ENCODE data around the gene TRAT1.

The TRAT1 gene

GRCh38 chr3:108861401-108861800, 38.8 kb downstream of the TRAT1 start:
- DNase-seq (ENCODE audit: low read depth in 2 of 2): no peak

GRCh38 chr3:108862865-108863798, 40.5 kb downstream of the TRAT1 start:
- no peak for DNase-seq (ENCODE audit: low read depth in 2 of 2)

GRCh38 chr3:108863799-108864135, 41.2 kb downstream of the TRAT1 start:
- no peak for DNase-seq (ENCODE audit: low read depth in 2 of 2)

- no peak for DNase-seq (ENCODE audit: low read depth in 2 of 2)
These were observed 55.3 kb downstream of the TRAT1 start for GRCh38 chr3:108877901-108878300.

- DNase-seq (ENCODE audit: low read depth in 2 of 2): no peak
These were observed 57.3 kb downstream of the TRAT1 start for GRCh38 chr3:108879915-108880314.

- DNase-seq (ENCODE audit: low read depth in 2 of 2): no peak
These were observed 60.2 kb downstream of the TRAT1 start for GRCh38 chr3:108882762-108883161.

- DNase-seq (ENCODE audit: low read depth in 2 of 2): no peak
These were observed 60.8 kb downstream of the TRAT1 start for GRCh38 chr3:108883373-108883772.

GRCh38 chr3:108887121-108887520, 64.5 kb downstream of the TRAT1 start:
- DNase-seq (ENCODE audit: low read depth in 2 of 2): no peak

- no peak for DNase-seq (ENCODE audit: low read depth in 2 of 2)
These were observed 65.2 kb downstream of the TRAT1 start for GRCh38 chr3:108887777-108888176.

- no peak for DNase-seq (ENCODE audit: low read depth in 2 of 2)
These were observed 69.2 kb downstream of the TRAT1 start for GRCh38 chr3:108891833-108892232.

- no peak for DNase-seq (ENCODE audit: low read depth in 2 of 2)
These were observed 72.4 kb downstream of the TRAT1 start for GRCh38 chr3:108894981-108895380.

- DNase-seq (ENCODE audit: low read depth in 2 of 2): no peak
These were observed 75.3 kb downstream of the TRAT1 start for GRCh38 chr3:108897883-108898282.

GRCh38 chr3:108899530-108899929, 76.9 kb downstream of the TRAT1 start:
- DNase-seq (ENCODE audit: low read depth in 2 of 2): no peak

Measured in stimulated activated CD8-positive, alpha-beta memory T cell treated with anti-CD3 and anti-CD28 coated beads, Interleukin-15, amount 100 ng/mL, for 48 hours (primary cell).